Ovary (tissue), 9 donors: Measurements from ENCODE around the gene HSD3B2. TPM values are rescaled to one million over a fixed set of nuclear protein-coding genes. Genes with fewer than 3 reads are reported as not detected.
"Not testable (repeated sequence)": the region's sequence is repeated elsewhere in the genome, so short reads cannot be mapped to it uniquely, and the experiment has no call there.

Experiments
- DNase-seq, 5 donors: peaks; one replicate each; pipeline ENCODE4 v3.0.0-alpha.2; 2019 to 2020
- H3K27ac ChIP-seq, 2 donors: fragments of 200-600 bp; one replicate each; pipeline versions ENCODE4 v1.5.1 to v1.8.0; 2019 to 2022
- H3K27me3 ChIP-seq: fragments of 200-600 bp; one replicate; pipeline ENCODE4 v1.8.0; 2022
- H3K36me3 ChIP-seq: fragments of 200-600 bp; sonication (generic); one replicate; pipeline ENCODE4 v1.5.1; 2019
- H3K4me1 ChIP-seq: one replicate; pipeline ENCODE4 v1.8.1; 2013; ENCODE audit warnings: mild to moderate bottlenecking, moderate library complexity; ENCODE audit not compliant: insufficient read depth
- H3K4me3 ChIP-seq: fragments of 200-600 bp; sonication (generic); one replicate; pipeline ENCODE4 v1.5.1; 2017
- H3K9me3 ChIP-seq, 2 donors: fragments of 200-600 bp in 1 of 2; sonication (generic) in 1 of 2; one replicate each; pipeline versions ENCODE4 v1.5.1 to v1.8.1; 2013 to 2019; ENCODE audit warnings: mild to moderate bottlenecking in 1 of 2, moderate library complexity in 1 of 2
- EP300 ChIP-seq: sonication (generic); formaldehyde crosslinking; IDR thresholded peaks from one replicate; pipeline ENCODE4 v1.6.1; 2017; ENCODE audit warnings: antibody characterized with exemption
- POLR2A ChIP-seq: fragments of 450-650 bp; IDR thresholded peaks from one replicate; pipeline ENCODE4 v1.6.1; 2017; ENCODE audit warnings: antibody characterized with exemption, mild to moderate bottlenecking, moderate library complexity
- WGBS, 3 donors: extraction: QIAGEN DNeasy Blood & Tissue Kit in 1 of 3; methylation state at CpG; one replicate each; pipeline versions ENCODE4 v1.1.5 to v1.1.7; 2013 to 2017; 5-methylcytosine and 5-hydroxymethylcytosine counted together
- intact Hi-C, 4 donors: fragments of 100-400 bp; cut with DNase I; formaldehyde crosslinking; loops; one replicate each; pipeline versions ENCODE4 v1.11.0 to v1.15.1; 2022 to 2023
- polyA plus RNA-seq, 2 donors: library from polyadenylated mRNA; stranded (reverse); fragments of 200-250 nt in 1 of 2; fragments of 350-450 nt in 1 of 2; fragmentation: Illumina TruSeq in 1 of 2; extraction: RNeasy Lipid Tissue Mini Kit (QIAGEN cat#74804) in 1 of 2; gene quantifications; one replicate each; pipeline ENCODE4 v1.2.3, GENCODE V29; 2013 to 2014
- total RNA-seq, 7 donors: library from RNA; depleted of rRNA in 2 of 7; stranded (reverse); fragments of >200 nt in 2 of 7; fragmentation: NEBNext Ultra II Directional in 3 of 7; extraction: Animal tissue kit (Norgen Biotek cat#: 25700) in 3 of 7; gene quantifications; one replicate each; pipeline versions ENCODE4 v1.1.0 to v1.2.4, GENCODE V29; 2016 to 2023
- TF ChIP-seq, protein P1 (sequence below), 3 donors: fragments of 450-650 bp in 2 of 3; fragments of 200-600 bp in 1 of 3; IDR thresholded peaks; one replicate each; pipeline versions ENCODE4 v1.5.1 to v1.8.0; 2016 to 2022; ENCODE audit warnings: antibody characterized with exemption in 3 of 3, mild to moderate bottlenecking in 1 of 3
- donor health status: DM: no; HTN: no; CAD: no; lungs with moderate emphysema.
- donor health status: DM: no; HTN: no; CAD: no.
- donor health status: Bipolar disorder and iron deficiency.
- donor health status: DM: yes; HTN: yes; CAD: no.
- donor health status: DM: no; HTN: no; CAD: no.
- donor health status: DM: yes; HTN: yes; CAD: no.

Gene HSD3B2
- total and polyA plus RNA-seq, 9 donors: 0.23 to 1,514 (median 1.0) TPM; not detected in 2

- intact Hi-C loops: loop anchor here in 2 of 4 donors (5.0 kb wide), 2 partner anchors 97 to 1222 kb away; no protein-coding TSS in a partner anchor
- Histone ChIP-seq H3K27me3 (no peaks in the 10 kb centered on the region), H3K36me3 (no peaks in the 10 kb centered on the region), H3K4me1 (no peaks in the 10 kb centered on the region), H3K4me3 (no peak overlapping the region), H3K27ac (no peak overlapping the region), H3K9me3 (no peaks in the 10 kb centered on the region)
- no peak for DNase-seq
- TF ChIP-seq, protein P1, sequence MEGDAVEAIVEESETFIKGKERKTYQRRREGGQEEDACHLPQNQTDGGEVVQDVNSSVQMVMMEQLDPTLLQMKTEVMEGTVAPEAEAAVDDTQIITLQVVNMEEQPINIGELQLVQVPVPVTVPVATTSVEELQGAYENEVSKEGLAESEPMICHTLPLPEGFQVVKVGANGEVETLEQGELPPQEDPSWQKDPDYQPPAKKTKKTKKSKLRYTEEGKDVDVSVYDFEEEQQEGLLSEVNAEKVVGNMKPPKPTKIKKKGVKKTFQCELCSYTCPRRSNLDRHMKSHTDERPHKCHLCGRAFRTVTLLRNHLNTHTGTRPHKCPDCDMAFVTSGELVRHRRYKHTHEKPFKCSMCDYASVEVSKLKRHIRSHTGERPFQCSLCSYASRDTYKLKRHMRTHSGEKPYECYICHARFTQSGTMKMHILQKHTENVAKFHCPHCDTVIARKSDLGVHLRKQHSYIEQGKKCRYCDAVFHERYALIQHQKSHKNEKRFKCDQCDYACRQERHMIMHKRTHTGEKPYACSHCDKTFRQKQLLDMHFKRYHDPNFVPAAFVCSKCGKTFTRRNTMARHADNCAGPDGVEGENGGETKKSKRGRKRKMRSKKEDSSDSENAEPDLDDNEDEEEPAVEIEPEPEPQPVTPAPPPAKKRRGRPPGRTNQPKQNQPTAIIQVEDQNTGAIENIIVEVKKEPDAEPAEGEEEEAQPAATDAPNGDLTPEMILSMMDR (IDR thresholded peaks at IDR 0.05): no peak
- TF ChIP-seq POLR2A: no peak
- no peak for TF ChIP-seq EP300
- WGBS, 3 donors: 20 to 26% (median 23%) methylated on average over 4 of the region's 4 CpGs
These were observed 40.6 kb upstream of the HSD3B2 start for GRCh38 chr1:119374208-119374874.

DNA sequence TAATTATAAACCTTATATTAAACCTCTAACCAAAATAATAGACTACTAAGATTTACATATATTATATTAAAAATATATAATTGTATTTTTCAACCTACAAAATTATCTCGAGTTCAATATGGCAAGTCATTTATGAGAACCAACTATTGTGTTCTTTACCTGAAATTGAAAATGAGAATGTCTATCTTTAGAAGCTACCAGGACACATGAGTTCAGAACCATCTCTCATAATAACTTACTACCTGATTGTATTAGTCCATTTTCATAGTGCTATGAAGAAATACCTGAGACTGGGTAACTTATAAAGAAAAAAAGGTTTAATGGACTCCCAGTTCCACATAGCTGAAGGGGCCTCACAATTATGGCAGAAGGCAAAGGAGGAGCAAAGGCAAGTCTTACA, 39.6 kb upstream of the HSD3B2 start:
- Histone ChIP-seq H3K4me3 (no peak overlapping the region), H3K36me3 (no peaks in the 10 kb centered on the region), H3K9me3 (no peaks in the 10 kb centered on the region), H3K27me3 (no peaks in the 10 kb centered on the region), H3K27ac (no peak overlapping the region), H3K4me1 (no peaks in the 10 kb centered on the region)
- DNase-seq: no peak
- TF ChIP-seq, protein P1 (IDR thresholded peaks at IDR 0.05): no peak
- TF ChIP-seq POLR2A: no peak
- TF ChIP-seq EP300: no peak
- intact Hi-C loops: no loop called here
- WGBS, 3 donors: 93 to 99% (median 94%) methylated on average over 1 of the region's 1 CpG

DNA sequence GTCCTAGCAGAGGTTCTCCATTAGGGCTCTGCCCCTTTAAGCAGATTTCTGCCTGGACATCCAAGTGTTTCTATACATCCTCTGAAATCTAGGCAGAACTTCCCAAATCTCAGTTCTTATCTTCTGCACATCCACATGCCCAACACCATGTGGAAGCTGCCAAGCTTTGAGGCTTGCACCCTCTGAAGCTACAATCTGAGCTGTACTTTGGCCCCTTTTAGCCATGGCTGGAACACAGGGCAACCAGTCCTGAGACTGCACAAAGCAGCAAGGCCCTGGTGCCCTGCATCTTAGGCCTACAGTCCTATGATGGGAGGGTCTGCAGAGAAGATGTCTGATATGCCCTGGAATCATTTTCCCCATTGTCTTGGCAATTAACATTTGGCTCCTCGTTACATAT, 38.4 kb upstream of the HSD3B2 start:
- no peaks in the 10 kb centered on the region for H3K27me3 ChIP-seq
- WGBS, 3 donors: 86 to 97% (median 94%) methylated on average over 1 of the region's 1 CpG
- H3K4me1 ChIP-seq: no peaks in the 10 kb centered on the region
- DNase-seq: no peak
- TF ChIP-seq POLR2A: no peak
- no peak for TF ChIP-seq EP300
- TF ChIP-seq, protein P1 (IDR thresholded peaks at IDR 0.05): no peak
- no peaks in the 10 kb centered on the region for H3K36me3 ChIP-seq
- intact Hi-C loops: no loop called here
- H3K9me3 ChIP-seq: no peaks in the 10 kb centered on the region
- no peak overlapping the region for H3K4me3 ChIP-seq
- H3K27ac ChIP-seq: no peak overlapping the region

DNA sequence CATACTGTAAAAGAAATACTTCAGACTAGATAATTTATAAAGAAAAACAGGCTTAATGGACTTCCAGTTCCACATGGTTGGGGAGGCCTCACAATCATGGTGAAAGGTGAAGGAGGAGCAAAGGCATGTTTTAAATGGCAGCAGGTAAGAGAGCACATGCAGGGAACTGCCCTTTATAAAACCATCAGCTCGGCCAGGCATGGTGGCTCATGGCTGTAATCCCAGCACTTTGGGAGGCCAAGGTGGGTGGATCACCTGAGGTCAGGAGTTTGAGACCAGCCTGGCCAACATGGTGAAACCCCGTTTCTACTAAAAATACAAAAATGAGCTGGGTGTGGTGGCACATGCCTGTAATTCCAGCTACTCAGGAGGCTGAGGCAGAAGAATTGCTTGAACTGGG, 37.4 kb upstream of the HSD3B2 start:
- H3K4me1 ChIP-seq, DNase-seq, H3K36me3 ChIP-seq, H3K9me3 ChIP-seq, intact Hi-C loops, H3K4me3 ChIP-seq, H3K27ac ChIP-seq, H3K27me3 ChIP-seq: not testable (repeated sequence)
- WGBS, 3 donors: 83 to 93% (median 83%) methylated on average over 2 of the region's 2 CpGs

GRCh38 chr1:119379117-119379516, 35.8 kb upstream of the HSD3B2 start:
- H3K4me1 ChIP-seq: no peaks in the 10 kb centered on the region
- H3K27me3 ChIP-seq: no peaks in the 10 kb centered on the region
- H3K9me3 ChIP-seq: no peaks in the 10 kb centered on the region
- TF ChIP-seq EP300 (no peak), POLR2A (no peak)
- TF ChIP-seq, protein P1 (IDR thresholded peaks at IDR 0.05): no peak
- H3K36me3 ChIP-seq: no peaks in the 10 kb centered on the region
- H3K4me3 ChIP-seq: no peak overlapping the region
- no peak overlapping the region for H3K27ac ChIP-seq
- intact Hi-C loops: no loop called here
- 78 to 100% (median 89%) methylated on average over 1 of the region's 1 CpG for WGBS, 3 donors
- no peak for DNase-seq
